ENCODE measurements around the gene LYSET. TPM values are rescaled to one million over a fixed set of nuclear protein-coding genes. Genes with fewer than 3 reads are reported as not detected.

LYSET gene
- total and polyA plus RNA-seq, 2 donors (not counting 1 experiment from before 2014, with no cell fraction given), result 11.6 TPM

DNA sequence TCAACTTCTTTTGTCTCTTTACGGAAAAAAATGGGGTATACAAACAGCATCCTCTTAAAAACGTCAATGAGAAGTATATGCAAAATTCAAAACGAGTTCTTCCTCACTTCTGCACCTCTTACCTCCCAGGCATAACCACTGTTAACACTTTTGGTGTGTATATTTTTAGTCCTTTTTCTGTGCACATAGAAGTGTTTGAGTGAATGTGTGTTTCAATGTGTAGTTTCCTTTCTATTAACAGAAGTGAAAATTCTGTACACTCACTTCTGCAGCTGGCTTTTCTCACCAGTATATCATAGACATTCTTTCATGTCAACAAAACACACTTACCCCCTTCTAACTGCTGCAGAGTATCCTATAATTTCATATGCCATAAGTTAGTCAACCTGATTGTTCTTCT, 27.3 kb downstream of the LYSET start:
- TF ChIP-seq, protein P1, sequence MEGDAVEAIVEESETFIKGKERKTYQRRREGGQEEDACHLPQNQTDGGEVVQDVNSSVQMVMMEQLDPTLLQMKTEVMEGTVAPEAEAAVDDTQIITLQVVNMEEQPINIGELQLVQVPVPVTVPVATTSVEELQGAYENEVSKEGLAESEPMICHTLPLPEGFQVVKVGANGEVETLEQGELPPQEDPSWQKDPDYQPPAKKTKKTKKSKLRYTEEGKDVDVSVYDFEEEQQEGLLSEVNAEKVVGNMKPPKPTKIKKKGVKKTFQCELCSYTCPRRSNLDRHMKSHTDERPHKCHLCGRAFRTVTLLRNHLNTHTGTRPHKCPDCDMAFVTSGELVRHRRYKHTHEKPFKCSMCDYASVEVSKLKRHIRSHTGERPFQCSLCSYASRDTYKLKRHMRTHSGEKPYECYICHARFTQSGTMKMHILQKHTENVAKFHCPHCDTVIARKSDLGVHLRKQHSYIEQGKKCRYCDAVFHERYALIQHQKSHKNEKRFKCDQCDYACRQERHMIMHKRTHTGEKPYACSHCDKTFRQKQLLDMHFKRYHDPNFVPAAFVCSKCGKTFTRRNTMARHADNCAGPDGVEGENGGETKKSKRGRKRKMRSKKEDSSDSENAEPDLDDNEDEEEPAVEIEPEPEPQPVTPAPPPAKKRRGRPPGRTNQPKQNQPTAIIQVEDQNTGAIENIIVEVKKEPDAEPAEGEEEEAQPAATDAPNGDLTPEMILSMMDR (conservative IDR thresholded peaks at IDR 0.05 in 1 of 2, IDR thresholded peaks at IDR 0.05 in 1 of 2; ENCODE audit: low read depth in 1 of 2, low read length in 2 of 2), result no peak
- Histone ChIP-seq H3K4me3 (replicated peaks in 1 of 4; ENCODE audit: control extremely low read depth in 1 of 4, insufficient read depth in 1 of 4, low read depth in 3 of 4, low read length in 4 of 4) (no peak overlapping the region), H4K20me1 (ENCODE audit: control insufficient read depth, extremely low read depth, insufficient read depth, low read length) (no peaks in the 10 kb centered on the region), H3K4me2 (ENCODE audit: extremely low read depth, insufficient read depth, low read length) (no peak overlapping the region), H3K9ac (ENCODE audit: insufficient read depth, low read length) (no peak overlapping the region), H3K9me3 (ENCODE audit: control insufficient read depth, insufficient read depth, low read depth, low read length) (no peaks in the 10 kb centered on the region), H3K27me3 (ENCODE audit: control insufficient read depth, insufficient read depth, low read length) (no peaks in the 10 kb centered on the region), H3K36me3 (ENCODE audit: control insufficient read depth, insufficient read depth, low read length) (peaks cover 5% of the 10 kb centered on the region), H3K27ac (ENCODE audit: insufficient read depth, low read length) (no peak overlapping the region), H3K79me2 (ENCODE audit: control insufficient read depth, insufficient read depth, low read length) (peaks cover 17% of the 10 kb centered on the region), H3K4me1 (ENCODE audit: control insufficient read depth, extremely low read depth, insufficient read depth, low read length) (peaks cover 2% of the 10 kb centered on the region), H2AFZ (ENCODE audit: low read length) (no peak overlapping the region)
- DNase-seq (ENCODE audit: low read depth in 2 of 2), result no peak

DNA sequence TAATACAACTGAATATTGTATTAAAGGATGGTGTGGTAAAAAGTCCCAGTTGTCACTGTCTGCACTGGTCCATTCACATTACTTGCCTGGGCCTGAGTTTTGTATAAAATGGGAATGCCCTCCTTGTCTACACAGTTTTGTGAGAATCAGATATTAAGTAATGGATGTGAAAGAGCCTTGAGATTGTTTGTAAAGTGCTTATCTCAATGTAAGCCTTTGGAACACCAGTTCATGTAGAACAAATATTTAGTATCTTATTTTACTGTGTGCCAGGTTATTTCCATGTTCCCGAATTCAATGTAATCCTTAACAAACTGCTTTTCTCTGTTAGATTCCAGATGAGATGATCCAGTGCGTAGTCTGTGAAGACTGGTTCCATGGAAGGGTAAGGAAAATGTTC, 29.5 kb downstream of the LYSET start:
- Histone ChIP-seq H3K27me3 (ENCODE audit: control insufficient read depth, insufficient read depth, low read length) (no peaks in the 10 kb centered on the region), H3K9me3 (ENCODE audit: control insufficient read depth, insufficient read depth, low read depth, low read length) (no peaks in the 10 kb centered on the region), H3K4me1 (ENCODE audit: control insufficient read depth, extremely low read depth, insufficient read depth, low read length) (no peaks in the 10 kb centered on the region), H3K4me2 (ENCODE audit: extremely low read depth, insufficient read depth, low read length) (no peak overlapping the region), H3K9ac (ENCODE audit: insufficient read depth, low read length) (no peak overlapping the region), H3K4me3 (replicated peaks in 1 of 4; ENCODE audit: control extremely low read depth in 1 of 4, insufficient read depth in 1 of 4, low read depth in 3 of 4, low read length in 4 of 4) (no peak overlapping the region), H3K27ac (ENCODE audit: insufficient read depth, low read length) (no peak overlapping the region), H3K36me3 (ENCODE audit: control insufficient read depth, insufficient read depth, low read length) (peaks cover 5% of the 10 kb centered on the region), H3K79me2 (ENCODE audit: control insufficient read depth, insufficient read depth, low read length) (peaks cover 2% of the 10 kb centered on the region), H4K20me1 (ENCODE audit: control insufficient read depth, extremely low read depth, insufficient read depth, low read length) (no peaks in the 10 kb centered on the region), H2AFZ (ENCODE audit: low read length) (no peak overlapping the region)
- TF ChIP-seq, protein P1 (conservative IDR thresholded peaks at IDR 0.05 in 1 of 2, IDR thresholded peaks at IDR 0.05 in 1 of 2; ENCODE audit: low read depth in 1 of 2, low read length in 2 of 2), result no peak
- no peak for TF ChIP-seq EZH2 (IDR thresholded peaks at IDR 0.05; ENCODE audit: low read length, missing control alignments)
- DNase-seq (ENCODE audit: low read depth in 2 of 2), result no peak

DNA sequence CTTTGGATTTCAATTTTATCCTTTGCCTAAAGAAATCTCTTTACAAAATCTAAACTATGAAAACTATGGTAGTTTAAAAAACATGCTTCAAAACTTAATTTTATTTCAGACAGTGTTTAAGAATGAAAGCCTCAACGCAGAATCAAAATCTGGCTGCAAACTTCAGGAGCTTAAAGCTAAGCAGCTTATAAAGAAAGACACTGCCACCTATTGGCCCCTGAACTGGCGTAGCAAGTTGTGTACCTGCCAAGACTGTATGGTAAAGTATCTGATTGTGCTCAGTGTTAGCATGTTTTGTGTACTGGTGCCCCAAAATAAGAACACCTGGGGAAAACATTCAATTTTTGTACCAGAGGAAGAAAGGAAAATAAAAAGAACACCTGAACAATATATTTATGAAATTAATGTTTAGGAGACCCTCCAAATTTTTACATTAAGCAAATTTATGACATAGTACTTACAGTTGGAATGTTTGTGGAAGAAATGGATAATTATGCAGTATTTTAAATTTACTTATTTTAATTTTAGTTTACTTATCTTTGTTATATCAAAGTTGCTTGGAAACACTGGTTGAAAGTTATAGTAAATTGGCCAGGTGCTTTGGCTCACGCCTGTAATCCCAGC, 34.1 kb downstream of the LYSET start:
- Histone ChIP-seq H3K4me3 (replicated peaks in 1 of 4; ENCODE audit: control extremely low read depth in 1 of 4, insufficient read depth in 1 of 4, low read depth in 3 of 4, low read length in 4 of 4) (no peak overlapping the region), H3K4me1 (ENCODE audit: control insufficient read depth, extremely low read depth, insufficient read depth, low read length) (no peaks in the 10 kb centered on the region), H2AFZ (ENCODE audit: low read length) (no peak overlapping the region), H3K9me3 (ENCODE audit: control insufficient read depth, insufficient read depth, low read depth, low read length) (no peaks in the 10 kb centered on the region), H3K27me3 (ENCODE audit: control insufficient read depth, insufficient read depth, low read length) (no peaks in the 10 kb centered on the region), H3K9ac (ENCODE audit: insufficient read depth, low read length) (no peak overlapping the region), H3K27ac (ENCODE audit: insufficient read depth, low read length) (no peak overlapping the region), H4K20me1 (ENCODE audit: control insufficient read depth, extremely low read depth, insufficient read depth, low read length) (no peaks in the 10 kb centered on the region), H3K36me3 (ENCODE audit: control insufficient read depth, insufficient read depth, low read length) (peaks cover 3% of the 10 kb centered on the region), H3K79me2 (ENCODE audit: control insufficient read depth, insufficient read depth, low read length) (no peaks in the 10 kb centered on the region), H3K4me2 (ENCODE audit: extremely low read depth, insufficient read depth, low read length) (no peak overlapping the region)
- peak; percentile 56 to 72 for DNase-seq (ENCODE audit: low read depth in 2 of 2)
- TF ChIP-seq EZH2 (IDR thresholded peaks at IDR 0.05; ENCODE audit: low read length, missing control alignments), result no peak
- TF ChIP-seq, protein P1 (conservative IDR thresholded peaks at IDR 0.05 in 1 of 2, IDR thresholded peaks at IDR 0.05 in 1 of 2; ENCODE audit: low read depth in 1 of 2, low read length in 2 of 2), result peak; percentile 42 to 60
